SK-N-SH (cell line): ENCODE measurements around the gene KLC1. TPM values are rescaled to one million over a fixed set of nuclear protein-coding genes. Genes with fewer than 3 reads are reported as not detected.

Experiments used
- CTCF ChIA-PET: fragments of 300-600, 350-600 bp; formaldehyde crosslinking; extraction: SDS; loops from one replicate; lab custom pipeline; 2021; lab: Yijun Ruan, JAX
- POLR2A ChIA-PET: fragments of 350-600 bp; sonication (Branson Sonifier 250); formaldehyde crosslinking; extraction: SDS; loops from one replicate; lab custom pipeline; 2020; ENCODE audit warnings: antibody characterized with exemption, inconsistent platforms; lab: Yijun Ruan, JAX
- DNase-seq: peaks from one replicate; pipeline ENCODE4 v3.0.0; 2012
- H2AFZ ChIP-seq: fragments of 200-600 bp; sonication (generic); 2 replicates; pipeline ENCODE4 v1.8.1; 2016; ENCODE audit warnings: antibody characterized with exemption, mild to moderate bottlenecking, low read depth
- H3F3A ChIP-seq: fragments of 200-600 bp; sonication (generic); replicated peaks from 2 replicates; pipeline ENCODE3; 2016; ENCODE audit warnings: antibody characterized with exemption, mild to moderate bottlenecking; ENCODE audit not compliant: insufficient read depth
- H3K27ac ChIP-seq, 2 experiments: fragments of 200-500 bp in 1 of 2; fragments of 200-600 bp in 1 of 2; sonication (Bioruptor generic) in 1 of 2; sonication (generic), shearing (Covaris generic) in 1 of 2; 2 replicates each; pipeline versions ENCODE4 v1.5.1 to v1.6.1; 2014 to 2016; ENCODE audit warnings: low read depth in 2 of 2, inconsistent platforms in 1 of 2, low read length in 1 of 2, mild to moderate bottlenecking in 1 of 2, mixed read lengths in 1 of 2
- H3K27me3 ChIP-seq: fragments of 200-600 bp; sonication (generic), shearing (Covaris generic); 2 replicates; pipeline ENCODE4 v1.6.1; 2016; ENCODE audit warnings: mixed run types; ENCODE audit not compliant: insufficient read depth
- H3K36me3 ChIP-seq, 2 experiments: fragments of 200-500 bp in 1 of 2; fragments of 200-600 bp in 1 of 2; sonication (Bioruptor generic) in 1 of 2; sonication (generic) in 1 of 2; replicated peaks in 1 of 2; 2 replicates each; pipeline versions ENCODE3 to v1.5.1; 2014 to 2016; ENCODE audit warnings: low read length in 1 of 2, mild to moderate bottlenecking in 1 of 2; ENCODE audit not compliant: insufficient read depth in 2 of 2, control insufficient read depth in 1 of 2
- H3K4me1 ChIP-seq, 2 experiments: fragments of 200-500 bp in 1 of 2; fragments of 200-600 bp in 1 of 2; sonication (Bioruptor generic) in 1 of 2; sonication (generic), shearing (Covaris generic) in 1 of 2; 2 replicates each; pipeline versions ENCODE4 v1.5.1 to v1.6.1; 2014 to 2016; ENCODE audit warnings: low read depth in 1 of 2, low read length in 1 of 2, mixed run types in 1 of 2; ENCODE audit not compliant: insufficient read depth in 2 of 2, control insufficient read depth in 1 of 2
- H3K4me2 ChIP-seq: fragments of 200-600 bp; sonication (generic), shearing (Covaris generic); 2 replicates; pipeline ENCODE4 v1.6.1; 2017; ENCODE audit warnings: mixed run types
- H3K4me3 ChIP-seq, 2 experiments: fragments of 200-500 bp in 1 of 2; fragments of 200-600 bp in 1 of 2; sonication (Bioruptor generic) in 1 of 2; sonication (generic), shearing (Covaris generic) in 1 of 2; 2 replicates each; pipeline versions ENCODE4 v1.5.1 to v1.8.1; 2014 to 2016; ENCODE audit warnings: low read depth in 2 of 2, inconsistent platforms in 1 of 2, low read length in 1 of 2, mild to moderate bottlenecking in 1 of 2, mixed read lengths in 1 of 2, moderate library complexity in 1 of 2
- H3K79me2 ChIP-seq: fragments of 200-600 bp; sonication (generic); 2 replicates; pipeline ENCODE4 v1.8.1; 2017; ENCODE audit warnings: mild to moderate bottlenecking; ENCODE audit not compliant: insufficient read depth
- H3K9ac ChIP-seq: fragments of 200-600 bp; sonication (generic); 2 replicates; pipeline ENCODE4 v1.6.1; 2017; ENCODE audit warnings: mixed run types
- H3K9me2 ChIP-seq: fragments of 200-600 bp; sonication (generic); 2 replicates; pipeline ENCODE4 v1.6.1; 2017; ENCODE audit warnings: mixed run types
- H3K9me3 ChIP-seq: fragments of 200-600 bp; sonication (generic); 2 replicates; pipeline ENCODE4 v1.6.1; 2017; ENCODE audit warnings: mixed run types, mild to moderate bottlenecking, moderate library complexity
- H4K20me1 ChIP-seq: fragments of 200-600 bp; sonication (generic); 2 replicates; pipeline ENCODE4 v1.6.1; 2017; ENCODE audit warnings: mild to moderate bottlenecking, mixed run types; ENCODE audit not compliant: insufficient read depth
- CHD2 ChIP-seq: fragments of 150-350 bp; IDR thresholded peaks from 2 replicates; pipeline ENCODE4 v1.6.1; 2018; ENCODE audit warnings: low read length; ENCODE audit not compliant: partially characterized antibody
- CTCF ChIP-seq: fragments of 200-600 bp; sonication (generic); IDR thresholded peaks from 2 replicates; pipeline ENCODE4 v1.6.1; 2017; ENCODE audit warnings: antibody characterized with exemption, mild to moderate bottlenecking, moderate library complexity
- ELF1 ChIP-seq: IDR thresholded peaks from 2 replicates; pipeline ENCODE4 v1.4.0; 2012
- EZH2phosphoT487 ChIP-seq: fragments of 200-600 bp; sonication (generic); IDR thresholded peaks from 2 replicates; pipeline ENCODE4 v1.6.1; 2017; ENCODE audit warnings: low read depth, mixed run types, mild to moderate bottlenecking, antibody characterized with exemption, moderate library complexity, borderline replicate concordance
- FOSL2 ChIP-seq: IDR thresholded peaks from 2 replicates; pipeline ENCODE4 v1.4.0; 2012; ENCODE audit warnings: low read depth, mild to moderate bottlenecking, moderate library complexity, borderline replicate concordance
- MXI1 ChIP-seq: IDR thresholded peaks from 2 replicates; pipeline ENCODE4 v1.6.1; 2012; ENCODE audit warnings: mild to moderate bottlenecking, low read depth, low read length, improper control_type of control experiment
- NFIC ChIP-seq: IDR thresholded peaks from 2 replicates; pipeline ENCODE4 v1.4.0; 2012; ENCODE audit warnings: borderline replicate concordance
- PBX3 ChIP-seq: IDR thresholded peaks from 2 replicates; pipeline ENCODE4; 2012
- RCOR1 ChIP-seq: fragments of 150-350 bp; IDR thresholded peaks from 2 replicates; pipeline ENCODE4 v1.6.1; 2017; ENCODE audit warnings: antibody characterized with exemption, low read length
- REST ChIP-seq: IDR thresholded peaks from 2 replicates; pipeline ENCODE4 v1.6.1; 2012; ENCODE audit warnings: mild to moderate bottlenecking, low read depth, low read length, moderate library complexity
- RFX5 ChIP-seq: IDR thresholded peaks from 2 replicates; pipeline ENCODE4 v1.6.1; 2012; ENCODE audit warnings: mild to moderate bottlenecking, improper control_type of control experiment, low read length
- RXRA ChIP-seq: IDR thresholded peaks from 2 replicates; pipeline ENCODE4 v1.4.0; 2012; ENCODE audit warnings: low read depth, mild to moderate bottlenecking, borderline replicate concordance
- SIN3A ChIP-seq: IDR thresholded peaks from 2 replicates; pipeline ENCODE4 v1.6.1; 2012; ENCODE audit warnings: low read depth, mild to moderate bottlenecking, low read length, moderate library complexity, borderline replicate concordance
- USF1 ChIP-seq: IDR thresholded peaks from 2 replicates; pipeline ENCODE4 v1.4.0; 2012; ENCODE audit warnings: low read depth, borderline replicate concordance
- USF2 ChIP-seq: fragments of 150-350 bp; IDR thresholded peaks from 2 replicates; pipeline ENCODE4 v1.6.1; 2017; ENCODE audit warnings: antibody characterized with exemption, low read length, low read depth, borderline replicate concordance
- WGBS: methylation state at CpG from one replicate; pipeline ENCODE4 v1.1.6; 2017; ENCODE audit warnings: low lambda C conversion rate; 5-methylcytosine and 5-hydroxymethylcytosine counted together
- polyA plus RNA-seq, 3 experiments: library from polyadenylated mRNA; depleted of rRNA; stranded (reverse); fragments of >200 nt; gene quantifications; 2 replicates each; pipeline ENCODE4 v1.2.3, GENCODE V29; 2012

The KLC1 gene
- polyA plus RNA-seq, 1 of the 3 experiments (the other 2 are of a cell fraction) = 308 TPM

GRCh38 chr14:103698380-103699260 is 69.6 kb downstream of the KLC1 start:
- H3K36me3 ChIP-seq = peaks cover 15 to 72% of the 10 kb centered on the region in 2 experiments
- H3K4me3 ChIP-seq = no peak overlapping the region
- H2AFZ ChIP-seq = no peak overlapping the region
- H4K20me1 ChIP-seq = peaks cover 15% of the 10 kb centered on the region
- 97% methylated on average over 10 of the region's 33 CpGs for WGBS
- peaks cover 0 to 48% of the 10 kb centered on the region in 2 experiments; a peak in 1 of 4 replicates for H3K4me1 ChIP-seq
- H3K27me3 ChIP-seq = no peaks in the 10 kb centered on the region
- H3K79me2 ChIP-seq = peaks cover 29% of the 10 kb centered on the region
- H3K27ac ChIP-seq = no peak overlapping the region; a peak in 1 of 4 replicates
- ChIA-PET CTCF (interaction anchor here (1.3 kb wide), 1 partner anchor 12 kb away, joined by 4 read pairs; no protein-coding TSS in a partner anchor), POLR2A (no interaction called here)
- H3K9me3 ChIP-seq = no peaks in the 10 kb centered on the region
- no peaks in the 10 kb centered on the region for H3K9me2 ChIP-seq
- H3K4me2 ChIP-seq = no peak overlapping the region
- TF ChIP-seq FOSL2 (no peak), ELF1 (no peak), RCOR1 (no peak), PBX3 (no peak), SIN3A (no peak), CHD2 (no peak), REST (no peak), MXI1 (no peak), USF1 (no peak), EZH2phosphoT487 (no peak), CTCF (no peak), NFIC (no peak), RXRA (no peak), USF2 (no peak), RFX5 (no peak)
- peaks cover 13% of the 10 kb centered on the region for H3F3A ChIP-seq
- no peak for DNase-seq
- no peak overlapping the region for H3K9ac ChIP-seq
